ENCODE measurements around the gene CTNND2. TPM values are rescaled to one million over a fixed set of nuclear protein-coding genes. Genes with fewer than 3 reads are reported as not detected.

Gene CTNND2
- polyA plus RNA-seq, 1 donor from 2014 or later, result 67.0 TPM

DNA sequence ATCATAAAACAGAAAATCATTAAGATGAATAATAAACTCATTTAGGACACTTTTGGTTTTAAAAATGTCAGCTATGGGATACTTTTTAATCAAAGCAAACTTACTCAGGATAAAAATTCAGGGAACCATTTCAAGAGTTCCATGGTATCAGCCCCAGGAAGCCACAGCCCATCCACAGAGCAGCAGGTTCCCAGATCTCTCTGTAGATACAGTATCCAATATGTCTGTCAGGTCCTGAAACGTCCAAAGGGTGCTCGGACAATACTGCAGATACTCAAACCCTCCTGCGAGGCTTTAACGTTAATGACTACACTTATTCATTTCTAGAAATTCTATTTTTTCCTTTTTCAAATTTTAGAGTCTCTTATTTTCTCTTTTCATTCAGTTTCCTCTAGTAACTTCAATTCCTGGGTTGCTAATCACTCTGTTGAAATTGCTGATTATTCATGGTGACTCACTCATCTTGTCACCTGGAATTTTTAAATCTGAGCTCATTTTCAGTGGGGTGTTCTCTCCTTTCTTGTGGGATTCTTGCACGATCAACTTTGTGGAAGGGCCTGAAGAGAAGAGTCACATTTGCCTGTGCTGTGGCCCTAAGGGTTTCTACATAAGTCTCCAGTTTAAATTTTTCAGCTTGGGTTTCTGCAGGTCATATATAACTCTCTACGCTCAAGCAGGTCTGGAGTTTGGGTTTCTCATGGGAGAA is 435.8 kb downstream of the CTNND2 start:
- TF ChIP-seq SMC3 (conservative IDR thresholded peaks at IDR 0.05; ENCODE audit: poor library complexity) (no peak), TAF1 (IDR thresholded peaks at IDR 0.05; ENCODE audit: low read depth) (no peak)
- no peak overlapping the region for H3K4me2 ChIP-seq (ENCODE audit: low read length)
- H3K79me2 ChIP-seq (replicated peaks; ENCODE audit: insufficient read depth, low read length), result no peaks in the 10 kb centered on the region
- no peaks in the 10 kb centered on the region for H3F3A ChIP-seq (ENCODE audit: insufficient read depth, low read length, poor library complexity, severe bottlenecking)
- H3K4me3 ChIP-seq (ENCODE audit: low read length), result no peak overlapping the region
- H2AFZ ChIP-seq (ENCODE audit: low read depth, low read length), result no peak overlapping the region
- H3K9ac ChIP-seq (ENCODE audit: low read length), result no peak overlapping the region
- no peak overlapping the region for H3K27ac ChIP-seq (ENCODE audit: low read length)
- no peaks in the 10 kb centered on the region for H3K27me3 ChIP-seq (ENCODE audit: insufficient read depth, low read depth, low read length)
- no peaks in the 10 kb centered on the region for H3K9me2 ChIP-seq (ENCODE audit: insufficient read depth, low read length)
- H4K20me1 ChIP-seq (ENCODE audit: insufficient read depth), result no peaks in the 10 kb centered on the region
- no peaks in the 10 kb centered on the region for H3K9me3 ChIP-seq (ENCODE audit: low read length)
- H3K36me3 ChIP-seq (ENCODE audit: insufficient read depth, low read length), result no peaks in the 10 kb centered on the region

DNA sequence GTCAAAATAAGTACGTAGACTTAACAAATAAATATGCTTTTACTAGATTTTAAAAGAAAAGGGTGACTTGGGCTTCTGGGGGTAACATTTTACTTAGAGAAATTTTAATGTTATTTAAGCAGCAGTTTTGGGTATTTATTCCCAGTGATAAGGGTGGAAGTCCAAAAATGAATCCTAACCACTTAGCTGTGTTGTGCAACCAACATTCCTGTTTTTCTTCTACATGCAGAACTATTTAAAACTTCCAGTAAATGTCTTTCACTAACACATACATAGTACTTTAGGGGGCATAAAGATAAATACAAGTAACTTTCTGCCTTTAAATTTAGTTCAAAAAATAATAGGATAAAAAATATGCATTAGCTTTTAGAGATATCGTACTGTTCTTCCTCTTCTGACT is 436.7 kb downstream of the CTNND2 start:
- Histone ChIP-seq H4K20me1 (ENCODE audit: insufficient read depth) (no peaks in the 10 kb centered on the region), H3K36me3 (ENCODE audit: insufficient read depth, low read length) (no peaks in the 10 kb centered on the region), H3K4me3 (ENCODE audit: low read length) (no peak overlapping the region), H3K27ac (ENCODE audit: low read length) (no peak overlapping the region), H3K4me2 (ENCODE audit: low read length) (no peak overlapping the region), H3K9ac (ENCODE audit: low read length) (no peak overlapping the region), H2AFZ (ENCODE audit: low read depth, low read length) (no peak overlapping the region), H3K9me2 (ENCODE audit: insufficient read depth, low read length) (no peaks in the 10 kb centered on the region), H3F3A (ENCODE audit: insufficient read depth, low read length, poor library complexity, severe bottlenecking) (no peaks in the 10 kb centered on the region), H3K9me3 (ENCODE audit: low read length) (no peaks in the 10 kb centered on the region), H3K27me3 (ENCODE audit: insufficient read depth, low read depth, low read length) (no peaks in the 10 kb centered on the region), H3K79me2 (replicated peaks; ENCODE audit: insufficient read depth, low read length) (no peaks in the 10 kb centered on the region)
- TF ChIP-seq POLR2AphosphoS5 (IDR thresholded peaks at IDR 0.05), result no peak
- TF ChIP-seq EP300 (conservative IDR thresholded peaks at IDR 0.05; ENCODE audit: poor library complexity, severe bottlenecking), result no peak
- no peak for TF ChIP-seq SMC3 (conservative IDR thresholded peaks at IDR 0.05; ENCODE audit: poor library complexity)
- TF ChIP-seq TAF1 (IDR thresholded peaks at IDR 0.05; ENCODE audit: low read depth), result no peak
- TF ChIP-seq, protein P1, sequence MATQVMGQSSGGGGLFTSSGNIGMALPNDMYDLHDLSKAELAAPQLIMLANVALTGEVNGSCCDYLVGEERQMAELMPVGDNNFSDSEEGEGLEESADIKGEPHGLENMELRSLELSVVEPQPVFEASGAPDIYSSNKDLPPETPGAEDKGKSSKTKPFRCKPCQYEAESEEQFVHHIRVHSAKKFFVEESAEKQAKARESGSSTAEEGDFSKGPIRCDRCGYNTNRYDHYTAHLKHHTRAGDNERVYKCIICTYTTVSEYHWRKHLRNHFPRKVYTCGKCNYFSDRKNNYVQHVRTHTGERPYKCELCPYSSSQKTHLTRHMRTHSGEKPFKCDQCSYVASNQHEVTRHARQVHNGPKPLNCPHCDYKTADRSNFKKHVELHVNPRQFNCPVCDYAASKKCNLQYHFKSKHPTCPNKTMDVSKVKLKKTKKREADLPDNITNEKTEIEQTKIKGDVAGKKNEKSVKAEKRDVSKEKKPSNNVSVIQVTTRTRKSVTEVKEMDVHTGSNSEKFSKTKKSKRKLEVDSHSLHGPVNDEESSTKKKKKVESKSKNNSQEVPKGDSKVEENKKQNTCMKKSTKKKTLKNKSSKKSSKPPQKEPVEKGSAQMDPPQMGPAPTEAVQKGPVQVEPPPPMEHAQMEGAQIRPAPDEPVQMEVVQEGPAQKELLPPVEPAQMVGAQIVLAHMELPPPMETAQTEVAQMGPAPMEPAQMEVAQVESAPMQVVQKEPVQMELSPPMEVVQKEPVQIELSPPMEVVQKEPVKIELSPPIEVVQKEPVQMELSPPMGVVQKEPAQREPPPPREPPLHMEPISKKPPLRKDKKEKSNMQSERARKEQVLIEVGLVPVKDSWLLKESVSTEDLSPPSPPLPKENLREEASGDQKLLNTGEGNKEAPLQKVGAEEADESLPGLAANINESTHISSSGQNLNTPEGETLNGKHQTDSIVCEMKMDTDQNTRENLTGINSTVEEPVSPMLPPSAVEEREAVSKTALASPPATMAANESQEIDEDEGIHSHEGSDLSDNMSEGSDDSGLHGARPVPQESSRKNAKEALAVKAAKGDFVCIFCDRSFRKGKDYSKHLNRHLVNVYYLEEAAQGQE (IDR thresholded peaks at IDR 0.05; ENCODE audit: borderline replicate concordance), result no peak

DNA sequence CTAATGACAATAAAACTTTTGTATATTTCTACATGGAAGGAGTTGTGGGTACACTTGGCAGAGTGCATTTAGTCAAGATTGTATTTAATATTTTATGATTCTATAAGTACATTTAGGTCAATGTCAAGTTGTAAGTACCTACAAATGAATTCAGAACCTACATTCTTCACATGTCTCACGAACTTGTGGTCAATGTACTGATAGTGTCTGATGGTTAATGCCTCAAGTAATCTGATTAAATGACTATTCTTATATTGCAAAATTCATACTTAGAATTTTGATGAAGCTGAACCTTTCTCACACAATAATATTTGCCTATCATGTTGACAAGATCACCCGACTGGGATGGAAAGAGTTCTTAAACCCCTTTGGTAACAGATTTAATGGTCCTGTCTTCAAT is 444.5 kb downstream of the CTNND2 start:
- Histone ChIP-seq H3K9ac (ENCODE audit: low read length) (no peak overlapping the region), H3F3A (ENCODE audit: insufficient read depth, low read length, poor library complexity, severe bottlenecking) (no peaks in the 10 kb centered on the region), H3K27me3 (ENCODE audit: insufficient read depth, low read depth, low read length) (no peaks in the 10 kb centered on the region), H3K79me2 (replicated peaks; ENCODE audit: insufficient read depth, low read length) (no peaks in the 10 kb centered on the region), H3K36me3 (ENCODE audit: insufficient read depth, low read length) (no peaks in the 10 kb centered on the region), H3K9me3 (ENCODE audit: low read length) (no peaks in the 10 kb centered on the region), H4K20me1 (ENCODE audit: insufficient read depth) (no peaks in the 10 kb centered on the region), H2AFZ (ENCODE audit: low read depth, low read length) (no peak overlapping the region), H3K27ac (ENCODE audit: low read length) (no peak overlapping the region), H3K4me3 (ENCODE audit: low read length) (no peak overlapping the region), H3K4me2 (ENCODE audit: low read length) (no peak overlapping the region), H3K9me2 (ENCODE audit: insufficient read depth, low read length) (no peaks in the 10 kb centered on the region)
- no peak for TF ChIP-seq POLR2AphosphoS5 (IDR thresholded peaks at IDR 0.05)
- TF ChIP-seq TAF1 (IDR thresholded peaks at IDR 0.05; ENCODE audit: low read depth), result no peak
- no peak for TF ChIP-seq EZH2 (IDR thresholded peaks at IDR 0.05; ENCODE audit: borderline replicate concordance, insufficient read depth, low read length, poor library complexity, severe bottlenecking)
- TF ChIP-seq EP300 (conservative IDR thresholded peaks at IDR 0.05; ENCODE audit: poor library complexity, severe bottlenecking), result no peak
- TF ChIP-seq, protein P2, sequence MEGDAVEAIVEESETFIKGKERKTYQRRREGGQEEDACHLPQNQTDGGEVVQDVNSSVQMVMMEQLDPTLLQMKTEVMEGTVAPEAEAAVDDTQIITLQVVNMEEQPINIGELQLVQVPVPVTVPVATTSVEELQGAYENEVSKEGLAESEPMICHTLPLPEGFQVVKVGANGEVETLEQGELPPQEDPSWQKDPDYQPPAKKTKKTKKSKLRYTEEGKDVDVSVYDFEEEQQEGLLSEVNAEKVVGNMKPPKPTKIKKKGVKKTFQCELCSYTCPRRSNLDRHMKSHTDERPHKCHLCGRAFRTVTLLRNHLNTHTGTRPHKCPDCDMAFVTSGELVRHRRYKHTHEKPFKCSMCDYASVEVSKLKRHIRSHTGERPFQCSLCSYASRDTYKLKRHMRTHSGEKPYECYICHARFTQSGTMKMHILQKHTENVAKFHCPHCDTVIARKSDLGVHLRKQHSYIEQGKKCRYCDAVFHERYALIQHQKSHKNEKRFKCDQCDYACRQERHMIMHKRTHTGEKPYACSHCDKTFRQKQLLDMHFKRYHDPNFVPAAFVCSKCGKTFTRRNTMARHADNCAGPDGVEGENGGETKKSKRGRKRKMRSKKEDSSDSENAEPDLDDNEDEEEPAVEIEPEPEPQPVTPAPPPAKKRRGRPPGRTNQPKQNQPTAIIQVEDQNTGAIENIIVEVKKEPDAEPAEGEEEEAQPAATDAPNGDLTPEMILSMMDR (IDR thresholded peaks at IDR 0.05; ENCODE audit: poor library complexity, severe bottlenecking), result no peak
- no peak for TF ChIP-seq RAD21 (conservative IDR thresholded peaks at IDR 0.05)
- TF ChIP-seq SMC3 (conservative IDR thresholded peaks at IDR 0.05; ENCODE audit: poor library complexity), result no peak
- TF ChIP-seq, protein P1 (IDR thresholded peaks at IDR 0.05; ENCODE audit: borderline replicate concordance), result no peak
- no peak for TF ChIP-seq MXI1 (conservative IDR thresholded peaks at IDR 0.05; ENCODE audit: poor library complexity, severe bottlenecking)
